Adrenal gland (tissue), 12 donors: ENCODE results near the gene C6orf47. TPM values are rescaled to one million over a fixed set of nuclear protein-coding genes. Genes with fewer than 3 reads are reported as not detected.
A peak's percentile ranks its signal among the peaks of the same experiment; 100 is the strongest.

Experiments used
- DNase-seq, 7 donors: peaks; one replicate each; pipeline ENCODE4 v3.0.0-alpha.2; 2019 to 2020
- H3K27ac ChIP-seq, 5 donors: fragments of 200-600 bp; sonication (generic) in 4 of 5; 1 replicate in 3 of 5; 2 replicates in 2 of 5; pipeline versions ENCODE4 v1.5.1 to v1.8.0; 2016 to 2020; ENCODE audit warnings: mild to moderate bottlenecking in 1 of 5
- H3K27me3 ChIP-seq: fragments of 200-600 bp; 2 replicates; pipeline ENCODE4 v1.8.0; 2021
- H3K36me3 ChIP-seq, 2 donors: fragments of 200-600 bp; replicated peaks in 1 of 2; 1 replicate in 1 of 2; 2 replicates in 1 of 2; pipeline versions ENCODE4 v1.5.1 to v1.8.0; 2018 to 2022
- H3K4me1 ChIP-seq, 2 donors: fragments of 200-600 bp; replicated peaks in 1 of 2; 1 replicate in 1 of 2; 2 replicates in 1 of 2; pipeline versions ENCODE4 v1.5.1 to v1.8.0; 2018 to 2021
- H3K4me3 ChIP-seq, 4 donors: fragments of 200-600 bp; sonication (generic) in 3 of 4; one replicate each; pipeline ENCODE4 v1.5.1; 2016 to 2018
- H3K9me3 ChIP-seq, 3 donors: fragments of 200-600 bp; sonication (generic) in 1 of 3; replicated peaks in 1 of 3; 1 replicate in 2 of 3; 2 replicates in 1 of 3; pipeline versions ENCODE4 v1.5.1 to v1.8.0; 2016 to 2021
- POLR2A ChIP-seq, 2 donors: fragments of 450-650 bp; IDR thresholded peaks; one replicate each; pipeline ENCODE4 v1.6.1; 2017; ENCODE audit warnings: antibody characterized with exemption in 2 of 2, mild to moderate bottlenecking in 2 of 2, moderate library complexity in 1 of 2
- WGBS, 4 donors: extraction: QIAGEN DNeasy Blood & Tissue Kit in 2 of 4; methylation state at CpG; one replicate each; pipeline versions ENCODE4 v1.1.5 to v1.1.7; 2013 to 2017; 5-methylcytosine and 5-hydroxymethylcytosine counted together
- intact Hi-C, 2 donors: fragments of 100-400 bp; cut with DNase I; formaldehyde crosslinking; loops; one replicate each; pipeline versions ENCODE4 v1.14.1 to v1.15.0; 2022 to 2023
- polyA plus RNA-seq, 3 donors: library from polyadenylated mRNA; stranded (reverse); fragments of 200-250 nt in 2 of 3; fragments of 350-450 nt in 1 of 3; fragmentation: Illumina TruSeq in 1 of 3; extraction: RNeasy Lipid Tissue Mini Kit (QIAGEN cat#74804) in 1 of 3; gene quantifications; one replicate each; pipeline ENCODE4 v1.2.3, GENCODE V29; 2013 to 2014
- total RNA-seq, 9 donors: library from RNA; depleted of rRNA in 4 of 9; stranded (reverse); fragments of >200 nt in 4 of 9; fragments of 120-200 nt in 1 of 9; fragmentation: NEBNext Ultra II Directional in 1 of 9; extraction: Animal tissue kit (Norgen Biotek cat#: 25700) in 1 of 9; gene quantifications; one replicate each; pipeline versions ENCODE4 v1.1.0 to v1.2.4, GENCODE V29; 2013 to 2023
- TF ChIP-seq, protein P1 (sequence below), 6 experiments: fragments of 450-650 bp in 4 of 6; fragments of 200-600 bp in 2 of 6; sonication (generic) in 1 of 6; IDR thresholded peaks; 1 replicate in 5 of 6; 2 replicates in 1 of 6; pipeline versions ENCODE4 v1.5.1 to v1.8.0; 2016 to 2021; ENCODE audit warnings: antibody characterized with exemption in 6 of 6, mild to moderate bottlenecking in 2 of 6, moderate library complexity in 1 of 6
- donor health status: healthy with polysubstance abuse.
- donor health status: Bipolar disorder and iron deficiency.
- donor health status: DM: yes; HTN: yes; CAD: no.
- donor health status: DM: no; HTN: no; CAD: no.
- donor health status: DM: no; HTN: no; CAD: no.
- donor health status: DM: yes; HTN: yes; CAD: no.

C6orf47 gene
- total and polyA plus RNA-seq, 12 donors = 17.9 to 37.0 (median 26.3) TPM

DNA sequence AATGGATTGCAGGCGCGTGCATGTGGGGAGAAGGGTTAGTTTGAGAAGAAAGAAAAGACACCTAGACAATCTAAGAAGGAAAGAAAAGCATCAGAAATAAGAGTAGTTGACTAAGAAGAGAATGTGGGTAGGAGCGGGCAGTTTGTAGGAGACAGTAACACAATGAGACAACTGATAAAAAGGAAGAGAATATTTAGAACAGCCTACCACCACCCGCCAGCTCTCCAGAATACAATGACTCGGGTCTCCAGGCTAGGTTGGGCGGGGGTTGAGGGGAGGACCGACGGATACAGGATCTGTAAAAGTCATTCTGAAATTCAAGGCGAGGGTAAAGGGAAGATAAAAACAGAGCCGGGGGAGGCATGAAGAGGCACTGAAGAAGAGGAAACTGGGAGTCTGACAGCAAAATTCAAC is 41.8 kb upstream of the C6orf47 start:
- Histone ChIP-seq H3K27ac (peak overlapping the region; percentile 90 to 99 (median 96)), H3K36me3 (peaks cover 0 to 22% of the 10 kb centered on the region in 2 donors), H3K27me3 (no peaks in the 10 kb centered on the region), H3K4me3 (peak overlapping the region; percentile 58 to 84 (median 80)), H3K9me3 (no peaks in the 10 kb centered on the region), H3K4me1 (peaks cover 8 to 25% of the 10 kb centered on the region in 2 donors)
- intact Hi-C loops = no loop called here
- no peak for DNase-seq
- TF ChIP-seq, protein P1, sequence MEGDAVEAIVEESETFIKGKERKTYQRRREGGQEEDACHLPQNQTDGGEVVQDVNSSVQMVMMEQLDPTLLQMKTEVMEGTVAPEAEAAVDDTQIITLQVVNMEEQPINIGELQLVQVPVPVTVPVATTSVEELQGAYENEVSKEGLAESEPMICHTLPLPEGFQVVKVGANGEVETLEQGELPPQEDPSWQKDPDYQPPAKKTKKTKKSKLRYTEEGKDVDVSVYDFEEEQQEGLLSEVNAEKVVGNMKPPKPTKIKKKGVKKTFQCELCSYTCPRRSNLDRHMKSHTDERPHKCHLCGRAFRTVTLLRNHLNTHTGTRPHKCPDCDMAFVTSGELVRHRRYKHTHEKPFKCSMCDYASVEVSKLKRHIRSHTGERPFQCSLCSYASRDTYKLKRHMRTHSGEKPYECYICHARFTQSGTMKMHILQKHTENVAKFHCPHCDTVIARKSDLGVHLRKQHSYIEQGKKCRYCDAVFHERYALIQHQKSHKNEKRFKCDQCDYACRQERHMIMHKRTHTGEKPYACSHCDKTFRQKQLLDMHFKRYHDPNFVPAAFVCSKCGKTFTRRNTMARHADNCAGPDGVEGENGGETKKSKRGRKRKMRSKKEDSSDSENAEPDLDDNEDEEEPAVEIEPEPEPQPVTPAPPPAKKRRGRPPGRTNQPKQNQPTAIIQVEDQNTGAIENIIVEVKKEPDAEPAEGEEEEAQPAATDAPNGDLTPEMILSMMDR (IDR thresholded peaks at IDR 0.05) = no peak
- no peak for TF ChIP-seq POLR2A (IDR thresholded peaks at IDR 0.05)
- WGBS, 4 donors = 0 to 2% (median 1%) methylated on average over 10 of the region's 10 CpGs

DNA sequence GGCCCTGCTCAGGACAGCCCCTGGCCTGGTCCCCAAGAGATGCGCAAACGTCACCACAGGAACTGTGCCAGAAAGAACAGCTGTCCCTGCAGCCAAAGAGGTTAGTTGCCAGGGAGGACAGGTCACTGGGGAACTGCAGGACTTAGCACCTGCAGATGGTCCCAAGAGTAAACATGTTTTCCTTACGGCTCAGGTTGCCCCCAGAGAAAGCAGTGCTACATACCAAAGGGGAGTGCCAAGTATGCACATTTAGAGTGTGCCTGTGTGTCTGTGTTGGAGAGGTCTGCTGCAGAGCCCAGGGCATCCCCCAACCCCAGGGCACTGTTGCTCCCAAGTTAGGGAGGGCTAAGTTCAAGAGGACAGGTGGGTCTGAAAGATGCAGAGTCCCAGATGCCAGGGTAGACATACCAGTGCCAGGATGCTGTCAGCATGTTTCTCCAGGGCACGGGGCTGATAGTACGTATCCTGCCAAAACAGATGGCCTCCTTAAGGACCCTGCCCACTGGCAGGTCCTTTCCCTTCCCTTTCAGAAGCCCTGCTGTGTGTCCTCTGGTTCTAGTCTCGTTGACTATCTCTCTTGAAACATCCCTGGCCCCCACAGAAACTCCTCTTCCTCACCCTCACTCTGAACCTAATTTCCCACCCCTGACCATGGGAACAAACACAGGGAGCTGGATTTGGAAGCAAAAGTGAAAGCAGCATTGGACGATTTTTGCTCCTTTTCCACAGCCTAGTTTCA is 41.3 kb upstream of the C6orf47 start:
- WGBS, 4 donors = 28 to 31% (median 29%) methylated on average over 7 of the region's 7 CpGs
- TF ChIP-seq, protein P1 (IDR thresholded peaks at IDR 0.05) = no peak
- TF ChIP-seq POLR2A (IDR thresholded peaks at IDR 0.05) = no peak
- Histone ChIP-seq H3K36me3 (peaks cover 0 to 27% of the 10 kb centered on the region in 2 donors), H3K27me3 (no peaks in the 10 kb centered on the region), H3K9me3 (no peaks in the 10 kb centered on the region), H3K4me3 (peak overlapping the region in 3 of 4 donors; percentile 78 to 84 (median 82)), H3K4me1 (peaks cover 8 to 25% of the 10 kb centered on the region in 2 donors), H3K27ac (peak overlapping the region in 4 of 5 donors; percentile 22 to 98 (median 93))
- intact Hi-C loops = no loop called here
- DNase-seq = peak in 2 of 7 donors; percentile 34 to 83

DNA sequence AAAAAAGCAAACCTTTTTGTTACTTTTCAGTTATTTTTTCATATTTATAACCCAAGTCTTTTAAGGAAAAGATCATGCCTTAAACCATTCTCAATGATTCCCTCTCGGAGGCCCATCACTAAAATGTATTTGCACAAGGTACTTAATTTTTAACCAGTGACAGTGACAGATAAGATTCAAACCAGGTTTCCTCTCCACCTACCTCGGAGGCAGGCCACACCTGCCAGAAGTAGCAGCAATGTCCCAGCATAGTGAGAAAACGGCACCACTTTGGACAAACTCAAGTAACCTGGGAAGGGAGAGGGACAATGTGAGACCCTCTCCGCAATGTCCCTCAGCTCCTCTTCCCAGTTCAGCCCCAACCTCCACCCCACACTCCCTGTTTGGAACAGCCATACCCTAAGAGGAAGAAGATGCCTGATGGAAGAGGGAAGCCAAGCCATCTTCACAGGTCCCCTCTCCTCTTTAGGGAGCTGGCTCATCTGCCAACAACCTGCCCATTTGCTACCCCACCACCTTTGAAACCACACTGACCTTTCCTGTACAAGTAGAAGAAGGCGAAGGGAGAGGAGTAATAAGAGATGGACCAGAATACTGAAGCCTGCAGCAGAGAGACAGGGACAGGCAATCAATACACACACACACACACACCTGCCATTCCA is 40.3 kb upstream of the C6orf47 start:
- 89 to 94% (median 91%) methylated on average over 5 of the region's 5 CpGs for WGBS, 4 donors
- no peak for TF ChIP-seq POLR2A (IDR thresholded peaks at IDR 0.05)
- TF ChIP-seq, protein P1 (IDR thresholded peaks at IDR 0.05) = no peak
- no peaks in the 10 kb centered on the region for H3K9me3 ChIP-seq
- peaks cover 0 to 37% of the 10 kb centered on the region in 2 donors for H3K36me3 ChIP-seq
- H3K4me1 ChIP-seq = peaks cover 8 to 25% of the 10 kb centered on the region in 2 donors
- no peak for DNase-seq
- H3K4me3 ChIP-seq = no peak overlapping the region
- H3K27ac ChIP-seq = no peak overlapping the region
- intact Hi-C loops = no loop called here
- H3K27me3 ChIP-seq = no peaks in the 10 kb centered on the region

DNA sequence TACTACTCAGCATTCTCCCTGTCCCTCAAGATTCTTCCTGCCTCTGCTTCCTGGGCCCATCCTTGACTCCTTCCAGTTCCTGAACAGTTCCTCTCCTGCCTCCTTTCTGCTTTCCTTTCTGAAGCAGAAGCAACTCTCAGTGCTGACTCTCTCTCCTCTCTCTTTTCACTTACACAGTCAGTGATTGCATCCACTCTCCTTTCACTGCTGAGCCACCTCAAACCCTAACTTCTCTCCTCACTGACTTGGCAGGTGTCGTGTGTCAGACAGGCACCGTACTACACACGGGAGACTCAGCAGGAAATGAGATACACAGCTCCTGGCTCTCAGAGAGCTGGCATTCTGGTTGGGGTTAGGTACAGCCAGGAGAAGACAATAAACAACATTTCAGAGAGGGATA is 37.0 kb upstream of the C6orf47 start:
- no peak for TF ChIP-seq POLR2A (IDR thresholded peaks at IDR 0.05)
- TF ChIP-seq, protein P1 (IDR thresholded peaks at IDR 0.05) = no peak
- no peak for DNase-seq
- Histone ChIP-seq H3K36me3 (peaks cover 0 to 69% of the 10 kb centered on the region in 2 donors), H3K4me3 (no peak overlapping the region), H3K4me1 (peaks cover 8 to 20% of the 10 kb centered on the region in 2 donors), H3K9me3 (no peaks in the 10 kb centered on the region), H3K27me3 (no peaks in the 10 kb centered on the region), H3K27ac (no peak overlapping the region)
- 65 to 67% (median 66%) methylated on average over 3 of the region's 3 CpGs for WGBS, 4 donors
- intact Hi-C loops = no loop called here
